Measurements from ENCODE around the gene GREB1.

GREB1 gene

DNA sequence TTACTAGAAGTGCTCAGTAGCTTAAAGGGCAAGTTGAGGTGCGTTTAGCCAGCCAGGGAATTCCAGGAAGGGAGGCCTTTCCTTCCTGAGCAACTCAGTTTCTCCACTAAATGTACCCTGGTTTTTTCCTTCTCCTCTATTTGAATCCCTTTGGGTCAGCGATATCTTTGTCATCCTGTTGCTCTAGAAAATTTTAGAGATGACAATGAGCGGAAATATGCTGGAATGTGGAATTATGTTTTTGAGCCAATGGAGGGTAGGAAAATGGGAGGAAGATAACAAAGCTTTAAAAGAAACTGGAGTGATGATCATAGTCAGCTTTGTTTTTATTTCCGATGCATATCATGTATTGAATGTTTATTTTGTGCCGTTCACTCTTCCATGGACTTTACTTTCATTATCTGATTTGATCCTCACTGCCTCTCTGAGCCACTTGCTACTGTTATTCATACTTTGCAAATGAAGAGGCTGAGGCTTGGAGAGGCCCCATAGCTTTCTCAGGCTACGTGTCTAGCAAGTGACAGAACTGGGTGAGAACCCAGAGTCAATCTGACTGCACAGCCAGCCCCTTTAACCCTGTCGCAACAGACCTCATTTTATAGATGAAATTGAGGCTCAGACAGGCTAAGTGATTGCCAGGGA lies 68.8 kb downstream of the GREB1 start:
- DNase-seq (ENCODE audit: low spot score): no peak

DNA sequence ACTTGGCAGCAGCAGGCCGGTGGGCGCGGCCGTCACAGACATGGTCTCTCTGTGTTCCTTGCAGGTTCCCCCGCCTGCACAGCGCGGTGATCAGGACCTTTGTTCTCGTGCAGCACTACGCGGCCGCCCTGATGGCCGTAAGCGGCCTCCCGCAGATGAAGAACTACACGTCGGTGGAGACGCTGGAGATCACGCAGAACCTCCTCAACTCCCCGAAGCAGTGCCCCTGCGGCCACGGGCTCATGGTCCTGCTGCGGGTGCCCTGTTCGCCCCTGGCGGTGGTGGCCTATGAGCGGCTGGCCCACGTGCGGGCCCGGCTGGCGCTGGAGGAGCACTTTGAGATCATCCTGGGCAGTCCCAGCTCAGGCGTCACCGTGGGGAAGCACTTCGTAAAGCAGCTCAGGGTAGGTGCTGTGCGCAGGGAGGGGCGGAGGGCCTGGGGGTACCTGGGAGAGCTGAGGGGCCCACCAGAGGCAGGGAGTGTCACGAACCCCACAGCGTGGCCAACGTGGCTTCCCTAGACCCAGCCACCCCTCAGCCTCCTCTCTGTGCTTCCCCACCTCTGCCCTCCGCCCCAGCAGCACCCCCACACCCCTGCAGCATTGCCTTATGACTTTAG lies 76.9 kb downstream of the GREB1 start:
- no peak for DNase-seq (ENCODE audit: low spot score)

DNA sequence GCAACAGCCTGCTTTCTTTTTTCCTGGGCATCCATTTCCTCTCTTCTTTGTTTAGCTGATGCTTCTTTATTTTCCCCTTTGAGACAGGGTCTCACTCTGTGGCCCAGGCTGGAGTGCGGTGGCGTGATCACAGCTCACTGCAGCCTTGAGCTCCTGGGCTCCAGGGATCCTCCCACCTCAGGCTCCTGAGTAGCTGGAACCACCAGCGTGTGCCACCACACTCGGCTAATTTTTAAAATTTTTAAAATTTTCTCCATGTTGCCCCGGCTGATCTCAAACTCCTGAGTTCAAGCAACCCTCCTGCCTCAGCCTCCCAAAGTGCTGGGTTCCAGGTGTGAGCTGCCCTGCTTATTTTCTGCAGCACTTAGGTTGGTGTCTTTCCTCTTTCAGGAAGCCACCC lies 77.4 kb downstream of the GREB1 start:
- no peak for DNase-seq (ENCODE audit: low spot score)

DNA sequence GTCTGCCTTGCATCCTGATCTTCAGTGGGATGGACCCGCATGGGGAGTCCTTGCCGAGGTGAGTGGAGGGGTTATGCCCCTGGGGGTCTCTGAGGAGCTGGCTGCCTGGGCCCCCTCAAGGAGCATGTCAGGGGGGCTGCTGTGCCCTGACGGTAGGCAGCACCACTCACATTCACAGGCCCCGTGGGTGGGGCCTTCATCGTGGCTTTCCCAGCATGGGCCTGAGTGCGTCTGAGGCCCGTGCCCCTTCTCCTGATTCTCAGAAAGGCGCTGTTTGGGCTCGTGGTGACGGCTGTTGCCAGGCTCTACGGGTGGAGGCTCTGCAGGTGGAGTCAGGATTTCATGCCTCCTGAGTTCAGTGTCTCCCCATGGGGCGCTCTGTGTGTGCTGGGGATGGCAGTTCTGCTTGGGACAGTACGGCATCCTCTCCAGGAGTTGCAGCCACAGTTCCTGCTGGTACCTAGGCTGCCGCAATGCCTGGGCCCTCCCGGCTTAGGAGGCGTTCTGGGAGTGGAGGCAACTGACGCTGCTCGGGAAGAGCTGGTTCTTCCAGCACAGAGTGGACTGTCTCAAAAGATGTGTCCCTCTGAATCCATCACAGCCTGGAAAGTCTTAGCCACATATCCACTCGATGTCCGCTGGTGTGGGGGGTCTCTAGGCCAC lies 78.8 kb downstream of the GREB1 start:
- no peak for DNase-seq (ENCODE audit: low spot score)

DNA sequence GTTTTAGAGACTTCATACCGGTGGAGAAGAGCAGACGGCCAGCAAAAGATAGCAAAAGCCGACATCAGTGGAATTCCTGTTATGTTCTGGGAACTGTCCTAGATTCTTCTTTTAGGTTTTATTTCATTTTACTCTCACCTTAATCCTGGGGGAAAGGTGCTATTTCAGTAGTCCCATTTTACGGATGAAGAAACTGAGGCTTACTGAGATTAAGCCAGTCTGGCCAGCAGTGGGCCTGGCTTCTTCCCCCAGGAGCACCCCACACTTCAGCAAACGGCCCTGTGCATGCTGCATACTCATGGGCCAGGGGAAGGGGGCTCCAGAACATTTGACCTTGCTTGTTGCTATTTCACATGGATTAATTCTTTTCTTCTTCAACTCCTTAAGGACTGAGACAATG lies 79.5 kb downstream of the GREB1 start:
- DNase-seq (ENCODE audit: low spot score): no peak

DNA sequence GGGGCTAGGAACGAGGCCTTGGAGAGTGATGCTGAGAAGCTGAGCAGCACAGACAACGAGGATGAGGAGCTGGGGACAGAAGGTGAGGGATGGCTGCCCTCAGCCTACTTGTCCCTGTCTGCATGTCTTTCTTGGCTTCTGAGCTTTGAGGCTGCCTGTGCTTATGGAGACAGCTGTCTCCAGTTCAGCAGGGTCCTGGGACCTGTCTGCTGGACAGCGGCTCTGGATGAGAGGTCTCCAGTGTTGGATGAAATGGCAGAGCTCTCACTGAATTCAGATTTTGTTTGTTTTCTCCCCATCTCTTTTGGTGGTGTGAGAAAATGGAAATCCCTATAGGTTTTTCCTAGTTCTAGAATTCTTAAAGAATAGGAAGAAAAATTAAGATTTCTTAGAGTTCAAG lies 81.4 kb downstream of the GREB1 start:
- DNase-seq (ENCODE audit: low spot score): no peak

DNA sequence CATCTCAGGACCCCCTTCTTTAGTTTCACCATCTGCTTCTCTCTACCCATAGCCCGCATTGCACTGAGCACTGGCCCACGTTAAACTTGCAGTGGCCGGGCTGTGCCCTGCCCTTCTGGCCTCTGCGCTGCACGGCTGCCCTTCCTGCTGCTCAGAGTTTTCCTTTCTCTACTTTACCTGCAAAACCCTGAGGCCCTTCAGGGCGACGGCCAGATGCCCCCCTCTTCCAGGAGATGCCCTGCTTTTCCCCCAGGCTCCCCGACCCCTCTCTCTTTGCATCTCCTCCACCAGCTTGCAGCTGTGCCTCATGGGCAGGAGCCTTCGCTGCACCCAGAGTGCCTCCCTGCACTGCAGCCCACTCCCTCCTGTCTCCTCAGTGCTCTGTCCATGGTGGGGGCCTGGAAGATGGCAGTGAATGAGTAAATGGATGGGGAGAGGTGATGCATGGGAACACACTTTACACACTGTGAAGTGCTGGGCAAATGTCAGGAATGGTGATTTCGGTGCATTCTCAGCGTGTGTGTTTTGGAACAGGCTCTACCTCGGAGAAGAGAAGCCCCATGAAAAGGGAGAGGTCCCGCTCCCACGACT lies 82.3 kb downstream of the GREB1 start:
- no peak for DNase-seq (ENCODE audit: low spot score)

DNA sequence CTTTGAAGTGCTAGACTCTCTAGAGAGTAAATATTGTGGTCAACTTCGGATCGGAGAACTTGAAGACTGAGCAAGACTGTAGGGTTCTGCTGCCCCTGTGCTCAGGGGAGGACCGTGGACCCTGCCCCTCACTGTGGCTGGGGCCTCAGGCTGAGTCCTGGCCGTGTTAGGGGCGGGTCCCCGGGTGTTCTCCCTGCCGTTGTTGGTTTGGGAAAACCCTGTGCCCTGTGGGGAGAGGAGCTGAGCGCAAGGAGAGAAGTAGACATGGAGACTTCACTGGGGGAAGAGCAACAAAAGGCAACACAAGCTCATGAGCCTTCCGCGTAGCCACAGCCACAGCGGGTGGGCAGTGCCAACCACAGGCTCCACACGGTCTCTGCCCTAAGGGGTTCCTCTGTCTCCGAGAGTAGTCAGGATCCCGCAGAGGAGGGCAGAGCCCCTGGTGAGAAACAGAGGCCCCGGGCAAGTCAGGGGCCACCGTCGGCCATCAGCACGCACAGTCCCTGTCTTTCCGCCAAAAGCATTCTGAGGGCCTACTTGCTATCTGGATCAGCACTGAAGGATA lies 83.1 kb downstream of the GREB1 start:
- DNase-seq (ENCODE audit: low spot score): no peak

DNA sequence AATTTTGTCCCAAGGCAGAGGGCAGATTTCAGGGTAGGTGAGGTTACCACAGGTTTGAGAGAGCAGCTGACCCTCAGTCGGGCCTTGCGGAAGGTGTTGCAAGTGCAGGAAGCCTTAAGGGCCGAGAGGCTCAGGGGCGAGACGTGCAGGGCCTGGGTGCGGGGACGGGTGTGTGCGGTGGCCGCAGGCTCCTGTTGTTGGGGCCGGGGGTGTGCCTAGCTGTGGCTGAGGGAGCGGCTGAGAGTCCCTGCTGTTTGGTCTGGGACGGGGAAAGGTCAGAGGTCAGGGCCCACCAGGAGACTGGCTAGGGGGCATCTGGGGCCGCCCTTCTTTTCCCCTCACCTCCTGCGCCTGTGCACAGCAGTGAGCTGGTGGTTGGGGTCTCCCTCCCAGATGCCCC lies 83.7 kb downstream of the GREB1 start:
- DNase-seq (ENCODE audit: low spot score): no peak

DNA sequence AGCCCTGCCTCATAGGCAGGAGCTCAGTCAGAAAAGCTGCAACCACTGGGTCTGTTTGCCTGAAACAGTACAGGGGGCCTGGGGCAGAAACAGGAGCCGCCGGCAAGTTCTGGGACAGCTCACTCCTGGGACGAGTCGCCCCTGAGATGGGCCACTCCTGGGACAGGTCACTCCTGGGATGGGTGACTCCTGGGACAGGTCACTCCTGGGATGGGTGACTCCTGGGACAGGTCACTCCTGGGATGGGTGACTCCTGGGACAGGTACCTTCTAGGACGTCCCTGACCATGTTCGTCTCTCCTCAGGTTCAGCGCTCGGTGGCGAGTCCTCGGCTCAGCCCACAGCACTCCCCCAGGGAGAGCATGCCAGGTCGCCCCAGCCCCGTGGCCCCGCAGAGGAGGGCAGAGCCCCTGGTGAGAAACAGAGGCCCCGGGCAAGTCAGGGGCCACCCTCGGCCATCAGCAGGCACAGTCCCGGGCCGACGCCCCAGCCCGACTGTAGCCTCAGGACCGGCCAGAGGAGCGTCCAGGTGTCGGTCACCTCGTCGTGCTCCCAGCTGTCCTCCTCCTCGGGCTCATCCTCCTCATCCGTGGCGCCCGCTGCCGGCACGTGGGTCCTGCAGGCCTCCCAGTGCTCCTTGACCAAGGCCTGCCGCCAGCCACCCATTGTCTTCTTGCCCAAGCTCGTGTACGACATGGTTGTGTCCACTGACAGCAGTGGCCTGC lies 84.3 kb downstream of the GREB1 start:
- DNase-seq (ENCODE audit: low spot score): no peak

DNA sequence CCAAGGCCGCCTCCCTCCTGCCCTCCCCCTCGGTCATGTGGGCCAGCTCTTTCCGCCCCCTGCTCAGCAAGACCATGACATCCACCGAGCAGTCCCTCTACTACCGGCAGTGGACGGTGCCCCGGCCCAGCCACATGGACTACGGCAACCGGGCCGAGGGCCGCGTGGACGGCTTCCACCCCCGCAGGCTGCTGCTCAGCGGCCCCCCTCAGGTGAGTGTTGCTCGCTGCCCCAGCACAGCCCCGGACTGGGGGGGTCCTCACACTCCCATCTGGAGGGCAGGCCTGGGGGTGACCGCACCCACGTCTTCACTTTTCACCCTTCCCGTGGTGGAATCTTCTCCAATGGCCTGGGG lies 84.8 kb downstream of the GREB1 start:
- no peak for DNase-seq (ENCODE audit: low spot score)

DNA sequence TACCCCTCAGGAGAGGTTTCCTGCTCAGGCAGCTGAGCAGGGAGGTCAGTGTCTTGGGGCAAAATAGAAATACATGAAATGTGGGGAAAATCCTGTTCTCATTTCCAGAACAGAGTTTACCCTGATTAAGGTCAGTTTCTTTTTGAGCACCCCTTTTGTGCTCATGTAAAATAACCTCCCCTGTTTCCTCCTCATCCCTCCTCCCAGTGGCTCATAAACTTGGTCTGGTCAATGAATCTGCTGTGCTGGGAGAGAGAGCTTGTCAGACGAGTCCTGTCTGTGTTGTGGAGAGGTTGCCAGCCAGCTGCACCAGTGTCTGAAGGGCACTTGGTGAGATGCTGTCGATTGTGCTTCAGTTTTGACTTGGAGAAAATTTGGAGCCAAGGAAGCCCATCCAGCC lies 87.6 kb downstream of the GREB1 start:
- DNase-seq (ENCODE audit: low spot score): no peak

DNA sequence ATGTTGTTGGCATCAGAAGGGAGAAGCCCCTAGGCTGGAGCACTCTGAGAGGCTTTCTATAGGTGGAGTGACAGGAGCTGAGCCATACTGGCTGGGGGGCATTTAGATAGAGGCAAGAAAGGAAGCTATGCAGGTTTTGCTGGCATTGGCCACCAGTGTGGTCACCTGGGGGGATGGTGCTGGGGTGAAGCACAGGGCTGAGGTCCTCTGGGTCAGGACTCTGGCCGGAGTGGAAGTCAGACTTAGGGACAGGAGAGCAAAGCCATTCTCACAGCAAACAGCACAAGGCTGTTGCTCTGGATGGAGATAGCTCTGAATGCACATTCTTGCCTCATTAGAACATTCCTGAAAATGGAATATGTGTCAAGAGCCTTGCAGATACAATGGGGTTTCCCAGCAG lies 88.8 kb downstream of the GREB1 start:
- no peak for DNase-seq (ENCODE audit: low spot score)

DNA sequence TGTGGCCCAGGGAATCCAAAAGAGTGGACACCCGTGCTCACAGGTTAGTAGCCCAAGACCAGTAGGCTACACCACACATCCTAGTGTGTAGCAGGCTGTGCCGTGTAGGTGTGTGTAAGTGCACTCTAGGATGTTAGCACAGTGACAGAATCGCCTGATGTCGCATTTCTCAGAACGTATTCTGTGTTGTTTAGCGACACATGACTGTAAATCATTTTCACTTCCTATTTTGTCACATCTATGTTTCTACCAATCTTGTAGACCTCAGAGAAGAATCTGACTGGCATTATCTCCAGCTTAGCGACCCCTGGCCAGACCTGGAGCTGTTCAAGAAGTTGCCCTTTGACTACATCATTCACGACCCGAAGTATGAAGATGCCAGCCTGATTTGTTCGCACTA lies 91.0 kb downstream of the GREB1 start:
- no peak for DNase-seq (ENCODE audit: low spot score)

DNA sequence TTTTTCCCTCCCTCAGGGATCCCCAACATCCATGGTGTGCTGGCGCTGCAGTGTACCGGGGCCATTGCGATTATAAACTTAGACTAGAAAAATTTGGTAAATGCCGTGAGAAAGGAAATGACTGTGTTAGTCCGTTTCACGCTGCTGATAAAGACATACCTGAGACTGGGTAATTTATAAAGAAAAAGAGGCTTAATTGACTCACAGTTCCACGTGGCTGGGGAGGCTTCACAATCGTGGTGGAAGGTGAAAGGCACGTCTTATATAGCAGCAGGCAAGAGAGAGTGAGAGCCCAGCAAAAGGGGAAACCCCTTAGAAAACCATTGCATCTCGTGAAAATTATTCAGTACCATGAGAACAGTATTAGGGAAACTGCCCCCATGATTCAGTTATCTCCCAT lies 91.8 kb downstream of the GREB1 start:
- no peak for DNase-seq (ENCODE audit: low spot score)

DNA sequence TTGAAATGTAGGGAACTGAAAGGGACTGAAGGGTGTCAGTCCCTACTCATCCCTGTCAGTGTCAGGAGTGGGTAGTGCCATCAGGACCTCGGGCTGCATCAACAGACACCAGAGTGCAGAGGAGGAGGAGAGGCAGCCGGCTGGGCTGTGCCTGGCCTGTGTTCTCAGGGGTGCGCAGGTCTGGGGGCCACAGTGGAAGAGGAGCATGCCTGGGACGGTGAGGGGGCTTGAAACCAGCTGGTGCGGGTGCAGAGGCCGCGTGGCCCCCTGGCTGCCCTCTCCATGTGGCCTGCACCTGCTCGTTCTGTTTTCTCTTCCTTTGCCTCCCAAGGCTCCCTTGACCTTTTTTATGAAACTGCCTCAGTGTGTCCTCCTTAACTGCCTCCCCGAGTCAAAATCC lies 94.8 kb downstream of the GREB1 start:
- no peak for DNase-seq (ENCODE audit: low spot score)

DNA sequence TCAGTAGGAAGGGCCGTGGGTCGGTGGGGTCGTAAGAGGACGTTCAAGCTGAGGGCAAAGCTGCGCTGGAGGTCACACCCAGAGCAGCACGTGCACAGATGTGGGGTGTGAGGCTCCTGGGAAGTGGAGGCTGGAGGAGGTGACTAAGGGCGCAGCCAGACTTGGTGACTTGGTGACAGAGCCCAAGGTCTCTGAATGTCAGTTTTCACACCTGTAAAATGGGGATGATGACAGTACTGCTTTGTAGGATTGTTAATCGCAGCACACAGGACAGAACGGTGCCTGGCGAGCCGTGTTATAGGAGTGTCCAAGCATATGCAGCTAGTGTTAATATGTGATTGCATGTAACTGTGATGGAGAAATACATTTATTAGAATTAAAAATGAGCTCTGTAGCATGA lies 95.4 kb downstream of the GREB1 start:
- DNase-seq (ENCODE audit: low spot score): no peak

DNA sequence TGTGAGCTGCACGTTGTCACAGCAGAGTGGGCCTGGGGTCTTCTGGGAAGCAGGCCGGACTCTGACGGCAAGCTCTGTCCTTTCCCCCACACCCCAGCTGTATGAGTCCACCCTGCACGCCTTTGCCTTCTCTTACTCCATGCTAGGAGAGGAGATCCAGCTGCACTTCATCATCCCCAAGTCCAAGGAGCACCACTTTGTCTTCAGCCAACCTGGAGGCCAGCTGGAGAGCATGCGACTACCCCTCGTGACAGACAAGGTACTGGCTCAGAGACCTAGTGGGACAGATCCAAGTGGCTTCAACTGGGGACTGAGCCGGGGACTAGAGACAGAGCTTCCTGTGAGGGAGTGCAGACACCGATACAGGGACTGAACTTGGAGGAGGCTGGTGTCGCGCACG lies 96.0 kb downstream of the GREB1 start:
- no peak for DNase-seq (ENCODE audit: low spot score)

DNA sequence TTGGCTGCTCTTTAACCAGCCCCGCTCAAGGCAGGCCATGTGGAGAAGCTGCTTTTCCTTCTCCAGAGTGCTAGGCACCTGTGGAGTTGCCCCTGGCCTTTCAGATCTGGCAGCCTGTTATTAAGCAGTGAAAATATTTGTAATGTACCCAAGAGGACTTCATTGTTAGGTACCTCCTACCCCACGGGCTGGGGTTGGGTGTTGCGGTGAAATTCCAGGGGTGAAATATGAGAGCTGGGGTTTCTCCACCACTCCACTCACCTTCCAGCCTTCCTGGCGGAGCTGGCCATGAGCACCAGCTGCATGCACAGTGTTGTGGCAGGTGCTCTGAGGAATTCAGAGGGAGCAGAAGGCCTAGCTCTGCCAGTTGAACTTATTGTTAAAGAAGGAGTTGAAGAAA lies 97.0 kb downstream of the GREB1 start:
- no peak for DNase-seq (ENCODE audit: low spot score)

DNA sequence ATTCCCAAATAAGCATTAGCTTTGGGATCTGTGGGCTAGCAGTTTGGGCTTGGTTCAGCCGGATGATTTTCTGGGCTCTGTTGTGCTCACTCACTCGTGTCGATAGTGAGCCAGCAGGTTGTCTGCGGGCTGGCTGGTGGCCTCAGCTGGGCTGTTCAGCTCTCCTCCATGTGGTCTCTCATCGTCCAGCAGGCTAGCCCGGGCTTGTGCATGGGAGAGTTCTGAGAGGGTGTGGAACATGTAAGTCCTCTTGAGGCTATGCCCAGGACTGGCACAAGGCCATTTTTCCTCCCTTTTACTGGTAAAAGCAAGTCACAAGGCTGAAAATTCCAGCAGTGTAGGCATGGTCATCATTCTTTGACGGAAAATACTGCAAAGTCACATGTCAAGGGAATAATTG lies 97.6 kb downstream of the GREB1 start:
- no peak for DNase-seq (ENCODE audit: low spot score)

DNA sequence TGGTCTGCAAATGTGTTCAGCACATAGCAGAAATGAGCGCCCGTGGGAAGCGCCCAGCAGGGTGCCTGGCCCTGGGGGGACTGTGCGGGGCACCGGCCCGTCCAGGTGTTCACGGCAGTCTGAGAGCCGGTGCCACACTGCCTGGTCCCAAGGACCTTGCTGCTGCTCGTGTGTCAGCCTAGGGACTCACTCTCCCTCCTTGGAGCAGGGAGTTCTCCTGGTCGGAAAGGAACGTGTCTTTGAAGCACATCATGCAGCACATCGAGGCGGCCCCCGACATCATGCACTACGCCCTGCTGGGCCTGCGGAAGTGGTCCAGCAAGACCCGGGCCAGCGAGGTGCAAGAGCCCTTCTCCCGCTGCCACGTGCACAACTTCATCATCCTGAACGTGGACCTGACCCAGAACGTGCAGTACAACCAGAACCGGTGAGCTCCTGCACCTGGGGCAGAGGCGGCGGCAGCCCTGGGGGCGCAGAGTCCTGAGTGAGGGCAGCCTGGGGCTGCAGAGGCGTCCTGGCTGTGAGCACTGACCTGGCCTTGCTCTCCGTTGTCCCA lies 100.2 kb downstream of the GREB1 start:
- DNase-seq (ENCODE audit: low spot score): no peak

DNA sequence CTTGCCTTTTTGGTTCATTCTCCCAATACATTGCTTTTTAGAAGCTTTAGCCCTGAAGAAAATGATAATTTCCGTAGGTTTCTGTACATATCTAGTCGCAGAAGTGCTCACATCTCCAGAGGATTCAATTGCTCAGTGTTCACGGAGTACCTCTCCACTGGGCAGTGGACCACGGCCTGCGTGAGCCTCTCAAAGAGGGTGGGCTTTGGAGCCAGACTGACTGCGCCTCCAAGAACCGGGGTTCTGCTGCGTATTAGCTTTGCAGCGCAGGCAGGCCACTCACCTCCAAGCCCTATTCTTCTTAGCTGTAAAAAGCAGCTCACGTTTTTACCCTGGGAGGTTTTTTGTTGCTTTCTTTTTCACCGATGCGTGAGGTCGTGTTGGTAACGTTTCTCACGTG lies 100.7 kb downstream of the GREB1 start:
- DNase-seq (ENCODE audit: low spot score): no peak
